Peyer's patch (tissue), 4 donors: ENCODE measurements around the gene ETV5.

Source experiments
- POLR2A ChIP-seq, 2 donors: fragments of 450-650 bp; IDR thresholded peaks; one replicate each; pipeline ENCODE4 v1.5.1; 2017; ENCODE audit warnings: antibody characterized with exemption in 2 of 2, mild to moderate bottlenecking in 2 of 2, moderate library complexity in 2 of 2
- TF ChIP-seq, protein P1 (sequence below), 6 experiments: fragments of 450-650 bp in 4 of 6; fragments of 200-600 bp in 2 of 6; sonication (generic) in 1 of 6; IDR thresholded peaks; one replicate each; pipeline ENCODE4 v1.5.1; 2017 to 2019; ENCODE audit warnings: antibody characterized with exemption in 6 of 6, mild to moderate bottlenecking in 3 of 6, moderate library complexity in 1 of 6

DNA sequence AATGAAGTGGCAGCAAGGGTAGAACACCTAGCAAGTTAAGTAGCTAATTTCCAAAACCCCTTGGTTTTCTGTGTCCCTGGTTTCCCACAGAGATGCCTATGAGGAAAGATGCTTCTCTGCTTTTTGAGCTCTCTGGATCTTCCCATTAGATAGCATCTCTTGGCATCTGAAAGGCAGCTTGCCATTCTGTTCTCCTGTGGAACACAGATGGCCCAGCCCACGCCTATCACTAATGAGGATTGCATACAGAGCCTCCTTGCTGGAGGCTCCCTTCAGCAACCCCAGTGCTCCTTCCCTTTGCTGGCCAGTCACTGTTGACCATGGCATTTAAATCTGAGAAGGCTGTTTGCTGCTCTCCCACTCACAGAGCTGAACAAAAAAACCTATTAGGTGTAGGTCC is 34.4 kb upstream of the ETV5 start:
- no peak for TF ChIP-seq POLR2A (IDR thresholded peaks at IDR 0.05)
- TF ChIP-seq, protein P1, sequence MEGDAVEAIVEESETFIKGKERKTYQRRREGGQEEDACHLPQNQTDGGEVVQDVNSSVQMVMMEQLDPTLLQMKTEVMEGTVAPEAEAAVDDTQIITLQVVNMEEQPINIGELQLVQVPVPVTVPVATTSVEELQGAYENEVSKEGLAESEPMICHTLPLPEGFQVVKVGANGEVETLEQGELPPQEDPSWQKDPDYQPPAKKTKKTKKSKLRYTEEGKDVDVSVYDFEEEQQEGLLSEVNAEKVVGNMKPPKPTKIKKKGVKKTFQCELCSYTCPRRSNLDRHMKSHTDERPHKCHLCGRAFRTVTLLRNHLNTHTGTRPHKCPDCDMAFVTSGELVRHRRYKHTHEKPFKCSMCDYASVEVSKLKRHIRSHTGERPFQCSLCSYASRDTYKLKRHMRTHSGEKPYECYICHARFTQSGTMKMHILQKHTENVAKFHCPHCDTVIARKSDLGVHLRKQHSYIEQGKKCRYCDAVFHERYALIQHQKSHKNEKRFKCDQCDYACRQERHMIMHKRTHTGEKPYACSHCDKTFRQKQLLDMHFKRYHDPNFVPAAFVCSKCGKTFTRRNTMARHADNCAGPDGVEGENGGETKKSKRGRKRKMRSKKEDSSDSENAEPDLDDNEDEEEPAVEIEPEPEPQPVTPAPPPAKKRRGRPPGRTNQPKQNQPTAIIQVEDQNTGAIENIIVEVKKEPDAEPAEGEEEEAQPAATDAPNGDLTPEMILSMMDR (IDR thresholded peaks at IDR 0.05), result no peak
